H1 (cell line): ENCODE results near the gene OR2AE1. TPM values are rescaled to one million over a fixed set of nuclear protein-coding genes. Genes with fewer than 3 reads are reported as not detected.

Experiments used
- CTCF ChIA-PET: fragments of 300-600 bp; sonication (Branson Sonifier 250); formaldehyde crosslinking; loops from one replicate; lab custom pipeline; 2021; ENCODE audit not compliant: partially characterized antibody; lab: Charles Lee
- POLR2A ChIA-PET: fragments of 300-600 bp; sonication (Branson Sonifier 250); formaldehyde crosslinking; loops from one replicate; lab custom pipeline; 2021; ENCODE audit warnings: inconsistent platforms; ENCODE audit not compliant: partially characterized antibody; lab: Charles Lee
- DNase-seq, 2 experiments: peaks; one replicate each; pipeline versions ENCODE4 v3.0.0 to v3.0.0-alpha.2; 2010 to 2022; ENCODE audit warnings: low spot score in 2 of 2, low read depth in 1 of 2, mixed read lengths in 1 of 2
- FAIRE-seq: peaks from 2 replicates; lab custom pipeline; 2011; peaks lifted over from hg19 to GRCh38; lab: Jason Lieb, UNC
- H2AFZ ChIP-seq: 2 replicates; pipeline ENCODE4 v1.8.1; 2012; ENCODE audit warnings: low read length, inconsistent platforms
- H2AK5ac ChIP-seq: 2 replicates; pipeline ENCODE4 v1.6.1; 2013; ENCODE audit warnings: low read depth, low read length
- H2BK120ac ChIP-seq: replicated peaks from 2 replicates; pipeline ENCODE3; 2013; ENCODE audit warnings: low read depth, low read length, inconsistent platforms
- H2BK12ac ChIP-seq: 2 replicates; pipeline ENCODE4 v1.6.1; 2013; ENCODE audit warnings: low read depth, low read length
- H2BK15ac ChIP-seq: 2 replicates; pipeline ENCODE4 v1.6.1; 2013; ENCODE audit warnings: low read length
- H2BK20ac ChIP-seq: 2 replicates; pipeline ENCODE4 v1.6.1; 2013; ENCODE audit warnings: low read length
- H2BK5ac ChIP-seq: 2 replicates; pipeline ENCODE4 v1.6.1; 2013; ENCODE audit warnings: low read depth, low read length
- H3K14ac ChIP-seq: 2 replicates; pipeline ENCODE4 v1.6.1; 2013; ENCODE audit warnings: inconsistent platforms; ENCODE audit not compliant: insufficient read length
- H3K18ac ChIP-seq: 2 replicates; pipeline ENCODE4 v1.6.1; 2013; ENCODE audit warnings: low read length; ENCODE audit errors: extremely low read depth
- H3K23ac ChIP-seq: 2 replicates; pipeline ENCODE4 v1.6.1; 2013; ENCODE audit warnings: inconsistent platforms; ENCODE audit not compliant: insufficient read length
- H3K23me2 ChIP-seq: 2 replicates; pipeline ENCODE4 v1.6.1; 2013; ENCODE audit warnings: low read depth, low read length
- H3K27ac ChIP-seq: 2 replicates; pipeline ENCODE4 v1.6.1; 2011; ENCODE audit warnings: low read depth, low read length, inconsistent platforms
- H3K27me3 ChIP-seq, 4 experiments: replicated peaks in 1 of 4; 1 replicate in 1 of 4; 2 replicates in 3 of 4; pipeline versions ENCODE4 v1.6.1 to v1.8.1; 2011 to 2013; ENCODE audit warnings: low read length in 3 of 4, mild to moderate bottlenecking in 3 of 4, inconsistent platforms in 2 of 4, mixed read lengths in 2 of 4, moderate library complexity in 1 of 4; ENCODE audit not compliant: control insufficient read depth in 3 of 4, insufficient read depth in 3 of 4; ENCODE audit errors: extremely low read depth in 1 of 4
- H3K36me3 ChIP-seq, 4 experiments: 2 replicates each; pipeline versions ENCODE4 v1.6.1 to v1.8.1; 2011 to 2013; ENCODE audit warnings: mild to moderate bottlenecking in 4 of 4, low read length in 3 of 4, moderate library complexity in 2 of 4, control low read depth in 1 of 4, inconsistent platforms in 1 of 4; ENCODE audit not compliant: insufficient read depth in 4 of 4, control insufficient read depth in 2 of 4
- H3K4ac ChIP-seq: replicated peaks from 2 replicates; pipeline ENCODE3; 2013; ENCODE audit warnings: low read length, low read depth, mixed read lengths, inconsistent platforms; ENCODE audit not compliant: insufficient read length
- H3K4me1 ChIP-seq, 4 experiments: replicated peaks in 1 of 4; 1 replicate in 1 of 4; 2 replicates in 3 of 4; pipeline versions ENCODE4 v1.6.1 to v1.8.1; 2011 to 2013; ENCODE audit warnings: low read length in 3 of 4, inconsistent platforms in 2 of 4, mixed read lengths in 1 of 4; ENCODE audit not compliant: insufficient read depth in 4 of 4, control insufficient read depth in 3 of 4
- H3K4me2 ChIP-seq, 2 experiments: 2 replicates each; pipeline versions ENCODE4 v1.6.1 to v1.8.1; 2011 to 2013; ENCODE audit warnings: low read depth in 2 of 2, low read length in 2 of 2, control low read depth in 1 of 2, inconsistent platforms in 1 of 2, mild to moderate bottlenecking in 1 of 2; ENCODE audit not compliant: insufficient read depth in 1 of 2
- H3K4me3 ChIP-seq, 4 experiments: fragments of 200-600, 300-600 bp in 1 of 4; sonication (generic), shearing (Covaris generic), sonication (Bioruptor Twin) in 1 of 4; 2 replicates each; pipeline versions ENCODE4 v1.5.1 to v1.8.1; 2011 to 2016; ENCODE audit warnings: low read length in 4 of 4, low read depth in 3 of 4, control low read depth in 2 of 4, inconsistent platforms in 2 of 4, mild to moderate bottlenecking in 2 of 4, mixed read lengths in 1 of 4, moderate library complexity in 1 of 4; ENCODE audit not compliant: insufficient read depth in 2 of 4; ENCODE audit errors: extremely low read depth in 1 of 4
- H3K56ac ChIP-seq: replicated peaks from 2 replicates; pipeline ENCODE3; 2013; ENCODE audit warnings: low read depth, mild to moderate bottlenecking, mixed read lengths, low read length, inconsistent platforms; ENCODE audit not compliant: insufficient read length
- H3K79me1 ChIP-seq: 2 replicates; pipeline ENCODE4 v1.6.1; 2013; ENCODE audit warnings: low read depth, low read length, control low read depth
- H3K79me2 ChIP-seq, 2 experiments: 2 replicates each; pipeline versions ENCODE4 v1.6.1 to v1.8.1; 2012 to 2013; ENCODE audit warnings: low read length in 2 of 2, mild to moderate bottlenecking in 2 of 2, inconsistent platforms in 1 of 2; ENCODE audit not compliant: insufficient read depth in 2 of 2, control insufficient read depth in 1 of 2
- H3K9ac ChIP-seq, 4 experiments: replicated peaks in 1 of 4; 1 replicate in 1 of 4; 2 replicates in 3 of 4; pipeline versions ENCODE4 v1.6.1 to v1.8.1; 2011 to 2013; ENCODE audit warnings: low read depth in 3 of 4, low read length in 3 of 4, control low read depth in 2 of 4, mild to moderate bottlenecking in 2 of 4, moderate library complexity in 2 of 4, inconsistent platforms in 1 of 4; ENCODE audit errors: extremely low read depth in 1 of 4
- H3K9me3 ChIP-seq, 2 experiments: 2 replicates each; pipeline versions ENCODE4 v1.6.1 to v1.8.1; 2012 to 2013; ENCODE audit warnings: mild to moderate bottlenecking in 2 of 2, moderate library complexity in 2 of 2, control low read depth in 1 of 2, inconsistent platforms in 1 of 2, low read depth in 1 of 2, low read length in 1 of 2, mixed read lengths in 1 of 2; ENCODE audit not compliant: insufficient read depth in 2 of 2
- H4K20me1 ChIP-seq, 2 experiments: replicated peaks in 1 of 2; 2 replicates each; pipeline versions ENCODE3 to v1.8.1; 2011 to 2013; ENCODE audit warnings: inconsistent platforms in 2 of 2, low read length in 2 of 2, mild to moderate bottlenecking in 1 of 2; ENCODE audit not compliant: insufficient read depth in 2 of 2, control insufficient read depth in 1 of 2
- H4K5ac ChIP-seq: 2 replicates; pipeline ENCODE4 v1.6.1; 2013; ENCODE audit warnings: low read length, low read depth, mixed read lengths, inconsistent platforms; ENCODE audit not compliant: insufficient read length
- H4K8ac ChIP-seq: 2 replicates; pipeline ENCODE4 v1.8.0; 2013; ENCODE audit warnings: mild to moderate bottlenecking, moderate library complexity, low read length, inconsistent platforms; ENCODE audit not compliant: insufficient read depth; ENCODE audit errors: extremely low read depth
- H4K91ac ChIP-seq: replicated peaks from 2 replicates; pipeline ENCODE3; 2013; ENCODE audit warnings: low read length, mixed read lengths, inconsistent platforms; ENCODE audit not compliant: insufficient read length
- ASH2L ChIP-seq: fragments of 200-600, 300-600 bp; sonication (generic); IDR thresholded peaks from one replicate; pipeline ENCODE4 v1.7.1; 2017; ENCODE audit warnings: low read length
- BCL11A ChIP-seq, 2 experiments: IDR thresholded peaks; one replicate each; pipeline ENCODE4 v1.6.1; 2011; ENCODE audit warnings: low read depth in 2 of 2, low read length in 2 of 2, mild to moderate bottlenecking in 2 of 2
- HDAC6 ChIP-seq: IDR thresholded peaks from one replicate; pipeline ENCODE4 v1.7.1; 2012; ENCODE audit warnings: low read depth, mild to moderate bottlenecking, inconsistent platforms, low read length, moderate library complexity
- RNF2 ChIP-seq: fragments of 200-900, 300-1000 bp; sonication (generic); IDR thresholded peaks from 2 replicates; pipeline ENCODE4 v1.7.1; 2016; ENCODE audit warnings: borderline replicate concordance, low read depth, mild to moderate bottlenecking, antibody characterized with exemption, low read length; ENCODE audit not compliant: poor library complexity, severe bottlenecking; ENCODE audit errors: missing control alignments
- YY1 ChIP-seq: IDR thresholded peaks from 2 replicates; pipeline ENCODE4 v1.6.1; 2011; ENCODE audit warnings: low read depth, mild to moderate bottlenecking, low read length
- polyA plus RNA-seq, 7 experiments: library from polyadenylated mRNA; depleted of rRNA in 3 of 7; stranded (reverse) in 5 of 7; unstranded in 2 of 7; fragments of >200 nt in 5 of 7; fragments of 200-250 nt in 2 of 7; gene quantifications; 1 replicate in 5 of 7; 2 replicates in 1 of 7; 4 replicates in 1 of 7; pipeline versions ENCODE4 v1.2.1 to v1.2.3, GENCODE V29; 2011 to 2013; ENCODE audit warnings: missing spikeins in 2 of 7, mixed read lengths in 2 of 7
- total RNA-seq: library from RNA; stranded (reverse); fragmentation: NEBNext Ultra II Directional; extraction: Animal tissue kit (Norgen Biotek cat#: 25700); gene quantifications from 2 replicates; pipeline ENCODE4 v1.2.1, GENCODE V29; 2021

OR2AE1 gene
- total and polyA plus RNA-seq, 2 of the 8 experiments (the other 6 are each of a cell fraction or from before 2014, with no cell fraction given) = not detected

DNA sequence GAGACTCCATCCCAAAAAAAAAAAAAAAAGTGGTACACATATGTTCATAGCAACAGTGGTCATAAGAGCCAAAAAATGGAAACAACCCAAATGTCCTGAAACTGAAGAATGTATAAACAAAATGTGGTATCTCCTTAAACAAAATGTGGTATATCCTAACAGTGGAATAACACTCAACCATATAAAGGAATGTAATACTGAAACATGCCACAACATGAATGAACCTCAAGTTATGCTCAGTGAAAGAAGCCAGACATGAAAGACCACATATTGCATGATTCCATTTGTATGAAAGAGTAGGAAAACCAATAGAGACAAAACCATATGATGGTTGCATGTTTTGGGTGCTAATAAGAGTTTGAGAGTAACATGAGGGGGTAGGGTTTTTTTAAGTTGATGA, 49.5 kb upstream of the OR2AE1 start:
- Histone ChIP-seq H2BK120ac (no peak overlapping the region), H3K14ac (no peak overlapping the region), H4K8ac (no peak overlapping the region), H3K27ac (no peak overlapping the region), H3K79me1 (no peaks in the 10 kb centered on the region), H3K9ac (no peak overlapping the region), H3K4me2 (no peak overlapping the region), H4K5ac (no peak overlapping the region), H3K27me3 (no peaks in the 10 kb centered on the region), H3K4me1 (peaks cover 0 to 6% (median 3%) of the 10 kb centered on the region in 4 experiments; a peak in 4 of 7 replicates), H2AK5ac (no peak overlapping the region), H3K23ac (no peak overlapping the region), H4K91ac (no peak overlapping the region), H3K4ac (no peak overlapping the region), H3K18ac (no peak overlapping the region), H4K20me1 (no peaks in the 10 kb centered on the region), H2BK20ac (no peak overlapping the region), H2BK12ac (no peak overlapping the region), H3K79me2 (no peaks in the 10 kb centered on the region), H3K4me3 (no peak overlapping the region), H3K9me3 (peaks cover 3 to 4% of the 10 kb centered on the region in 2 experiments; a peak in 1 of 4 replicates), H3K23me2 (no peaks in the 10 kb centered on the region), H2BK15ac (no peak overlapping the region), H3K36me3 (no peaks in the 10 kb centered on the region), H2AFZ (no peak overlapping the region), H2BK5ac (no peak overlapping the region), H3K56ac (no peak overlapping the region)
- POLR2A ChIA-PET = no interaction called here
- CTCF ChIA-PET = interaction anchor here (0.5 to 1.1 kb wide), 4 partner anchors 11 to 64 kb away, joined by 3 read pairs; no protein-coding TSS in a partner anchor
- DNase-seq (no peak), FAIRE-seq (no peak)
- TF ChIP-seq ASH2L = no peak
- no peak for TF ChIP-seq HDAC6
- no peak for TF ChIP-seq RNF2
- TF ChIP-seq YY1 = no peak
- no peak for TF ChIP-seq BCL11A (IDR thresholded peaks at IDR 0.05; ENCODE audit: low read depth in 2 of 2, low read length in 2 of 2)
